IPS-15b (cell line): ENCODE results near the gene PSORS1C1.
"Not testable (repeated sequence)": the region's sequence is repeated elsewhere in the genome, so short reads cannot be mapped to it uniquely, and the experiment has no call there.

Source experiments
- H3K27me3 ChIP-seq: one replicate; pipeline ENCODE4 v1.6.1; 2013; ENCODE audit warnings: low read length; ENCODE audit not compliant: control insufficient read depth, insufficient read depth
- H3K36me3 ChIP-seq: one replicate; pipeline ENCODE4 v1.6.1; 2013; ENCODE audit warnings: low read length; ENCODE audit not compliant: control insufficient read depth, insufficient read depth
- H3K4me1 ChIP-seq: one replicate; pipeline ENCODE4 v1.6.1; 2013; ENCODE audit warnings: mild to moderate bottlenecking, low read length; ENCODE audit not compliant: control insufficient read depth, insufficient read depth
- H3K4me3 ChIP-seq: one replicate; pipeline ENCODE4 v1.5.1; 2013; ENCODE audit warnings: low read depth, low read length
- H3K9ac ChIP-seq: one replicate; pipeline ENCODE4 v1.6.1; 2013; ENCODE audit warnings: low read depth, mild to moderate bottlenecking, low read length
- H3K9me3 ChIP-seq: one replicate; pipeline ENCODE4 v1.6.1; 2013; ENCODE audit warnings: mild to moderate bottlenecking, low read length; ENCODE audit not compliant: control insufficient read depth, insufficient read depth

The PSORS1C1 gene

GRCh38 chr6:31165064-31165832 lies 50.6 kb downstream of the PSORS1C1 start:
- H3K27me3 ChIP-seq, H3K4me3 ChIP-seq, H3K4me1 ChIP-seq, H3K9me3 ChIP-seq, H3K9ac ChIP-seq: not testable (repeated sequence)
- H3K36me3 ChIP-seq = peaks cover 44% of the 10 kb centered on the region

DNA sequence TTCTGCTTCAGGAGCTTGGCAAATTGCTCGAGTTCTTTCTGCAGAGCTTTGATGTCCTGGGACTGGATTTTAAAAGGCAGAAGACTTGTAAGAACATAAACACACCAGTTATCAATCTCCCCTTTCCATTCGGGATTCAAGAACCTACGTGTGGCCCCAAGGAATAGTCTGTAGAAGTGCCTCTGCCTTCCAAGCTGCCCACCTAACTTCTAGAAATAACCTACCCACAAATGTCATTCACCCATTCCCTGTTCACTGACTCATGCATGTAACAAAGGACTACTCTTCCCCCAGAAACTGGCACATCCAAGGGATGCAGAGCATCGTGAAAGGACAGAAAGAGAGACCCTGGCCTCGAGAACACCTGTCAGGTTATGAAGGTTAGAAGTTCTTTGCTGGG lies 51.4 kb downstream of the PSORS1C1 start:
- no peak overlapping the region for H3K9ac ChIP-seq

DNA sequence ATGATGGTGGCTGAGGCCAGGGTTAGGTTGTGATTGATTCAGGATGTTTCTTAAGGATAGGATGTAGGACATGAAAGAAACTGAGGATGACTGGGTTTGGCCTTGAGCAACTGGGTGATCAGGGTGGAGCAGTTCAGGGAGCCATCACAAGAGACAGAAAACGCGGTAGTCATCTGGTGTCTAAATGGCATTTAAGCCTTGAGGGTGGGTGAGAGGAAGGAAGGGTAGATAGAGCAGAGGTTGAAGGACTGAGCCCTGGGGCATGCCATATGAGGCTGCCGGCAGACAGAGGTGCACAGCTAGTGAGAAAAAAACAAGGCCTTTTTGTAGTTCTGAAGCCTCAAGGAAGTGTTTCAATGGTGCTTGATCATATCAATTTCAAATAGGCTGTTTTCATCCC lies 54.0 kb downstream of the PSORS1C1 start:
- H3K4me1 ChIP-seq = peaks cover 15% of the 10 kb centered on the region
- no peaks in the 10 kb centered on the region for H3K9me3 ChIP-seq
- H3K9ac ChIP-seq = peak overlapping the region; percentile 96
- peaks cover 27% of the 10 kb centered on the region for H3K36me3 ChIP-seq
- no peaks in the 10 kb centered on the region for H3K27me3 ChIP-seq
- peak overlapping the region; percentile 95 for H3K4me3 ChIP-seq

More for the DNA sequence above, 51.4 kb downstream of the PSORS1C1 start:
- Histone ChIP-seq H3K4me1 (peaks cover 7% of the 10 kb centered on the region), H3K27me3 (no peaks in the 10 kb centered on the region), H3K9me3 (no peaks in the 10 kb centered on the region), H3K4me3 (no peak overlapping the region), H3K36me3 (peaks cover 46% of the 10 kb centered on the region)

DNA sequence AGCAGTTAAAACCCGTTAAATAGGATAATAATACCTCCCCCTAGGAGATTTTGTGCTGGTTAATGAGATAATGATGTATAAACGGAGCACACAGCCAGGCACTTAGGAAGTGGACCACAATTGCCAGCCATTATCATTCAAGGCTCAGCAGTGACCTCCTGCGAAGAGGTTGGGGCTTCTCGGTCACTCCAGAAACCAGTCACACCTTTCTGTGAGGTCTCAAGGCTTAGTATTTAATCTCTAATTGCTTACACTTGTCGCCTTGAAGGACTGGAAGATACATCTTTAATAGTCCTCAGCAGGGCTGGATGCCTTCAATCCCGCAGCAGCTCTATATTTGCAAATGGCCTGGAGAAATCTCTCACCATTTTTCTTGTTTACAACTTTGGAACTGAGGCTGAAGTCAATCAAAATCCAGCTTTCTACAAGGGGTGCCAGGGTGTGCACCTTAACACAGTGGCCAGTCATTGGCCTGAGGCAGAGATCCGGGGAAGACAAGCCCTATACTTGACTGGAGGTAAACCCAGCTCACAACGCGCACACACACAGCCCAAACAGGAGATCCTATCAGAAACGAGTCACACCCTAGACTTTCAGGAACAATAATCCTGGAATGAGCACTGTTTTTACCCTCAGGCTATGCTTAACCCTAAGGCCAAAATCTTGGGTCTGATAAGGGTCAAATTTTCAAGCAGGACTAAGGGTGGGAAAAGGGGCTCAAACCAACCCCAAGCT lies 54.7 kb downstream of the PSORS1C1 start:
- peak overlapping the region; percentile 96 for H3K9ac ChIP-seq
- no peaks in the 10 kb centered on the region for H3K9me3 ChIP-seq
- H3K4me3 ChIP-seq = peak overlapping the region; percentile 95
- H3K36me3 ChIP-seq = peaks cover 24% of the 10 kb centered on the region
- no peaks in the 10 kb centered on the region for H3K27me3 ChIP-seq
- H3K4me1 ChIP-seq = peaks cover 22% of the 10 kb centered on the region

DNA sequence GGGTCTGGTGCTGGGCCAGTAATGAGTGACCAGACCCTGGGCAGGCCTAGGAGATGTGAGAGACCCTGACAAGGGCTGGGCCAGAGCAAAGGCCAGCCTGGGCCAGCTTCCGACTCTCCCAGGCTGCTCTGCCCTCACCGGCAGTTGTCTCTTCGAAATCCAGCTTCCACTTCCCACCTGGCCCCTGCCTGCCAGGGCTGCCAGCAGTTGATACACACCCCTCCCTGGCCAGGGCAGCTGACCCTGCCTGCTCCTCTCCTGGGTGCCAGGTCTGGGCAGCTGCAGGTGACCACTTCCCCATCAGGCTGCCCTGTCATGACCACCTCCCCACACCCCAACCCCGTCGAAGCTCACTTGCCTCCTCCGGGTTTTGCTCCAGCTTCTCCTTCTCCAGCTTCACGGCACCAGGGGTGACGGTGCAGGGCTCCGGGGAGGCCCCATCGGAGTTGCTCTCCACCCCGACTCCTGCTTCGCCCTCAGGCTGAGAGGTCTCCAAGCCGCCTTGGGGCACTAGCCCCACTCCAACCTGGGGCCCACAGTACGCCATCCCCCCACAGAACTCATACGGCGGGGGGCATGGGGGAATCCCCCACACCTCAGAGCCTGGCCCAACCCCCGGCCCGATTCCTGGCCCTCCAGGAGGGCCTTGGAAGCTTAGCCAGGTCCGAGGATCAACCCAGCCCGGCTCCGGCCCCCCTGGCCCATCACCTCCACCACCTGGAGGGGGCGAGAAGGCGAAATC lies 55.4 kb downstream of the PSORS1C1 start:
- Histone ChIP-seq H3K4me1 (peaks cover 24% of the 10 kb centered on the region), H3K9ac (peak overlapping the region; percentile 96), H3K4me3 (peak overlapping the region; percentile 95), H3K36me3 (peaks cover 19% of the 10 kb centered on the region)
- not testable (repeated sequence) for H3K27me3 ChIP-seq, H3K9me3 ChIP-seq

DNA sequence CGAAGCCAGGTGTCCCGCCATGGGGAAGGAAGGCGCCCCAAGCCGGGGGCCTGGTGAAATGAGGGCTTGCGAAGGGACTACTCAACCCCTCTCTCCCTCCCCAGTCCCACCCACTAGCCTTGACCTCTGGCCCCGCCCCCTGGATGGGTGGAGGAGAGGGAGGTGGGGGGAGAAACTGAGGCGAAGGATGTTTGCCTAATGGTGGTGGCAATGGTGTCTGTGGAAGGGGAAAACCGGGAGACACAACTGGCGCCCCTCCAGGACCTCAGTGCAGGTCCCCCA lies 55.9 kb downstream of the PSORS1C1 start, which contains the start of gene POU5F1:
Gene POU5F1 (minus strand): TSS at position 83 of the 282 bp plus-strand sequence. CDS start 62 bp downstream, at position 21.
- Histone ChIP-seq H3K27me3 (no peaks in the 10 kb centered on the region), H3K9ac (peak within 1 kb of the TSS; percentile 96), H3K4me3 (peak within 1 kb of the TSS; percentile 95), H3K36me3 (peaks cover 14% of the 10 kb centered on the region), H3K4me1 (peaks cover 24% of the 10 kb centered on the region), H3K9me3 (no peaks in the 10 kb centered on the region)

GRCh38 chr6:31170987-31171671 lies 56.5 kb downstream of the PSORS1C1 start:
- peak overlapping the region; percentile 95 for H3K4me3 ChIP-seq
- H3K27me3 ChIP-seq = no peaks in the 10 kb centered on the region
- peaks cover 12% of the 10 kb centered on the region for H3K36me3 ChIP-seq
- peaks cover 21% of the 10 kb centered on the region for H3K4me1 ChIP-seq
- no peaks in the 10 kb centered on the region for H3K9me3 ChIP-seq
- no peak overlapping the region for H3K9ac ChIP-seq

- Histone ChIP-seq H3K9me3 (no peaks in the 10 kb centered on the region), H3K9ac (peak overlapping the region; percentile 82), H3K27me3 (no peaks in the 10 kb centered on the region), H3K36me3 (peaks cover 12% of the 10 kb centered on the region), H3K4me1 (peaks cover 21% of the 10 kb centered on the region), H3K4me3 (peak overlapping the region; percentile 62)
These were observed 57.6 kb downstream of the PSORS1C1 start for GRCh38 chr6:31171931-31172905.

GRCh38 chr6:31172973-31173384 lies 58.4 kb downstream of the PSORS1C1 start:
- Histone ChIP-seq H3K27me3 (no peaks in the 10 kb centered on the region), H3K9me3 (no peaks in the 10 kb centered on the region), H3K4me3 (peak overlapping the region; percentile 62), H3K36me3 (peaks cover 12% of the 10 kb centered on the region), H3K9ac (peak overlapping the region; percentile 82), H3K4me1 (peaks cover 21% of the 10 kb centered on the region)

DNA sequence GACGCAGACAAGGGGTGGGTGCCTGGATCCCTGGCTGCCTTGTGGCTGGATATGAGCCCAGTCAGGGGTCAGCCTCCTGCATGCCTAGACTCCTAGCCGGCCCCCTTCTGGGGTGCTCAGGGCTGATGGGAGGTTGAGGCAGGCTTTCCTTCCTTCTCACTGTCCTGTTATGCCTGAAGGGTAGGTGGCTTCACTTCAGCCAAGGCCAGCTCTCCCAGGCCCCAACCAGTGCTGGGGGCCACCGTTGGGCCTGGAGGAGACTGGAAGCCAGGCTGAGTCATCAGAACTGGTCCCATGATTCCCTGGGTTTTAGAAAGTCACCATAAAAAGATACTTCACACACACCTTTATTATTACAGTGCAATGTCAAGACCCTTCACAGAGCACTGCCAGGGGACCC lies 58.8 kb downstream of the PSORS1C1 start:
- H3K36me3 ChIP-seq = peaks cover 12% of the 10 kb centered on the region
- H3K9ac ChIP-seq = peak overlapping the region; percentile 57
- H3K4me3 ChIP-seq = peak overlapping the region; percentile 62
- no peaks in the 10 kb centered on the region for H3K9me3 ChIP-seq
- no peaks in the 10 kb centered on the region for H3K27me3 ChIP-seq
- H3K4me1 ChIP-seq = peaks cover 21% of the 10 kb centered on the region
